ENCODE data around the gene MCOLN3. TPM values are rescaled to one million over a fixed set of nuclear protein-coding genes. Genes with fewer than 3 reads are reported as not detected.
A peak's percentile ranks its signal among the peaks of the same experiment; 100 is the strongest.

MCOLN3 gene
- total RNA-seq, 2 experiments from 2014 or later = 2.4 to 2.5 TPM

DNA sequence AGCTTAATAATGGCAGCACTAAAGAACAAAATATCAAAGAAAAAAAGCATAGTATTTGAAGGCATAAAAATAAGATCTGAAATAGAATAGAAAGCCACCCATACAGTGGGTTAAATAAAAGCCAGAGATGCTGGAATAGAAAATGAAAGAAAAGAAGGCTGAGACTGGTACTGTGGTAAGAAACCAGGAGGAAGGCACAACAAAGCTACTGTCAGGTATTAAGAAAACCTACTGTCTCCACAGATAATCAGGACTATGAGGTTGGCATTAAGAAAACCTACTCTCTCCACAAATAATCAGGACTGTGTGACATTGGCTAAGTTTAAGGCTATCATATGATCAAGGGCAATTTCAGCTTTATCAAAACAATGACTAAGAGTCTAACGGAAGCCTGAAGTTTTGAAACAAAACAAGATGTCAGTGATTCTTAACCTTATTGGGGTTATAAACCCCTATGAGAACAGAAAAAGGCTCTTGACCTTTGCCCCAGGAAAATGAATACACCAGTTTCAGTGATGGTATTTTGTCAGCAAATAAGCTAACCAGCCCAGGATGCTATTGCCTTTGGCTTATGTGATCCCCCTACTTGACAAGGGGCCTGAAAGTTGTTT is 75.8 kb downstream of the MCOLN3 start:
- Mint-ChIP-seq H3K9me3 (no peaks in the 10 kb centered on the region), H3K27ac (peak overlapping the region; percentile 93), H3K4me1 (peaks cover 72% of the 10 kb centered on the region), H3K4me3 (peak overlapping the region; percentile 43), H3K27me3 (no peaks in the 10 kb centered on the region), H3K36me3 (ENCODE audit: low read depth) (peaks cover 30% of the 10 kb centered on the region)
- ChIA-PET CTCF (interaction anchor here (0.7 to 2.6 kb wide), 9 partner anchors 12 to 287 kb away, joined by 3 to 17 read pairs (median 8); partner anchors contain the start of genes C1orf52 and MCOLN2), POLR2A (interaction anchor here (0.6 to 3.8 kb wide), 13 partner anchors 13 to 466 kb away, joined by 3 to 34 read pairs (median 5); partner anchors contain the start of genes BCL10, CTBS, GNG5 and MCOLN2)
- no peak for DNase-seq

DNA sequence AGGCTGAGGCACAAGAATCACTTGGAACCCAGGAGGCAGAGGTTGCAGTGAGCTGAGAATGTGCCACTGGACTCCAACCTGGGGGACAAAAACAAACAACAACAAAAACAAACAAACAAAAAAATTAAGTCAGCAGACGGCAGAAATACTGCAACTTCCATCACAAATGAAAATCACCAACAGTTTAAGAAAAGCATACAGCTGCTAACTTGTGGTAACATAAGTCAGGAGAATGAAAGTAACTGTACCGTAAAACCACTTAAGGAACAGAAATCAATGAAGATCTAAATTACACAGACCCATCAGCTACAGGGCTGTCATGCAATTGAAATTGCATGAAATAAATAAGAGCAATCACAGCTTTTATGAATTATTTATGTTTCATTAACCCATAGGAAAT is 76.3 kb downstream of the MCOLN3 start:
- peaks cover 69% of the 10 kb centered on the region for H3K4me1 Mint-ChIP-seq
- H3K4me3 Mint-ChIP-seq = peak overlapping the region; percentile 43

DNA sequence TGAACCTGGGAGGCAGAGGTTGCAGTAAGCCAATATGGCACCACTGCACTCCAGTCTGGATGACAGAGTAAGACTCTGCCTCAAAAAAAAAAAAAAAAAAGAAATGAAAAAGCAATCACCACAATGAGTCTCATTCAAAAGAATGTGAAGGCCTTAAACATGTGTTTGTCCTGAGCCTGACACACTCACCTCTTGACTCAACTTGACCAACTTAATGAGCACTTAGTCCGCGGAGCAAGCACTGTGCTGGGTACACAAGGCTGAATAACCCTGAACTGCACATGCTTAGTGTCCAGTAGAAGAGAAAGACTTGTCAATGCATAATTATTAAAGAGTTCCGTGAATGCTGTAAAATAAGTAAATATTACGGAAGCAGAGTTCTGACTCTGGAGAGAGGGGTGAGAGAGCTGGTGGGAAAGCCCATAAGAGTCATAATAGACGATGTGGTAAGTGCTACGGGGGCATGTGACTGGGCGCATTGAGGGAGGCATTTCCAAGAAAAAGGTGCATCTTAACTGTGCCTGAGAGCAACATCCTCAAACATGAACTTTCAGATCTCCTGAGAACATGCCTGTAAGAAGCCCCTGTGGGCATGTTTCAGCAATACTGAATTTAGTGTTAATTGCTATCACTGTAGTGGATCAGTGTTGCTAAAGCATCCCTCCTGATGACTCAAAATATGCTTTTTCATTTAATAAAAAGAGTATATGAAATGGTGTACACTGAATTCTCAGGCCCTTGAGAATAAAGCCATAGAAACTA is 78.6 kb downstream of the MCOLN3 start:
- Mint-ChIP-seq H3K27me3 (no peaks in the 10 kb centered on the region), H3K9me3 (no peaks in the 10 kb centered on the region), H3K4me1 (peaks cover 55% of the 10 kb centered on the region), H3K4me3 (no peak overlapping the region), H3K36me3 (ENCODE audit: low read depth) (peaks cover 31% of the 10 kb centered on the region), H3K27ac (peak overlapping the region; percentile 65)
- CTCF ChIA-PET = interaction anchor here (0.7 to 0.9 kb wide), 2 partner anchors 25 to 288 kb away, joined by 3 read pairs; no protein-coding TSS in a partner anchor
- DNase-seq = peak; percentile 58
- POLR2A ChIA-PET = interaction anchor here (0.6 to 3.8 kb wide), 3 partner anchors 11 to 29 kb away, joined by 3 to 34 read pairs (median 4); partner anchors contain the start of gene MCOLN2

More for the DNA sequence above, 76.3 kb downstream of the MCOLN3 start:
- no peak for DNase-seq
- H3K36me3 Mint-ChIP-seq (ENCODE audit: low read depth) = peaks cover 25% of the 10 kb centered on the region
- CTCF ChIA-PET = interaction anchor here (0.6 to 2.6 kb wide), 11 partner anchors 12 to 288 kb away, joined by 3 to 17 read pairs (median 3); partner anchors contain the start of genes C1orf52 and MCOLN2
- H3K27ac Mint-ChIP-seq = peak overlapping the region; percentile 93
- no peaks in the 10 kb centered on the region for H3K27me3 Mint-ChIP-seq
- no peaks in the 10 kb centered on the region for H3K9me3 Mint-ChIP-seq
- POLR2A ChIA-PET = interaction anchor here (1.0 to 3.8 kb wide), 12 partner anchors 12 to 465 kb away, joined by 3 to 34 read pairs (median 5); partner anchors contain the start of genes BCL10, CTBS, GNG5 and MCOLN2

DNA sequence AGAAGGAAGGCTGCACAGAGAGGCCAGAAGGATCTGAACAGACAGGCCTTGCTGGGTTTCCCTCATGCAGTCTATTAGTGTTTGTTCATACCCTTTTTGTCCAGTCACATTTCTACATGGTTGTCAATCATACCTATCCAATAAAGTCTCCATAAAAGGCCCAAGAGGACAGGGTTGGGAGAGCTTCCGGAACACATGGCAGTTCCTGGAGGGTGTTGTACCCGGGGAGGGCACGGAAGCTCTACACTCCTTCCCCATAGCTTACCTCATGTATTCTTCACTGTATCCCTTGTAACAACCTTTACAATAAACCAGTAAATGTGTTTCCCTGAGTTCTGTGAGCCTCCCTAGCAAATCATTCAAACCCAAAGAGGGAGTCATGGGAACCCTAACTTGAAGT is 79.4 kb downstream of the MCOLN3 start:
- ChIA-PET CTCF (interaction anchor here (0.7 to 1.6 kb wide), 2 partner anchors 10 to 289 kb away, joined by 3 read pairs; no protein-coding TSS in a partner anchor), POLR2A (no interaction called here)
- no peak overlapping the region for H3K27ac Mint-ChIP-seq
- H3K36me3 Mint-ChIP-seq (ENCODE audit: low read depth) = peaks cover 32% of the 10 kb centered on the region
- no peak overlapping the region for H3K4me3 Mint-ChIP-seq
- DNase-seq = no peak
- H3K9me3 Mint-ChIP-seq = no peaks in the 10 kb centered on the region
- H3K27me3 Mint-ChIP-seq = no peaks in the 10 kb centered on the region
- H3K4me1 Mint-ChIP-seq = peaks cover 47% of the 10 kb centered on the region

DNA sequence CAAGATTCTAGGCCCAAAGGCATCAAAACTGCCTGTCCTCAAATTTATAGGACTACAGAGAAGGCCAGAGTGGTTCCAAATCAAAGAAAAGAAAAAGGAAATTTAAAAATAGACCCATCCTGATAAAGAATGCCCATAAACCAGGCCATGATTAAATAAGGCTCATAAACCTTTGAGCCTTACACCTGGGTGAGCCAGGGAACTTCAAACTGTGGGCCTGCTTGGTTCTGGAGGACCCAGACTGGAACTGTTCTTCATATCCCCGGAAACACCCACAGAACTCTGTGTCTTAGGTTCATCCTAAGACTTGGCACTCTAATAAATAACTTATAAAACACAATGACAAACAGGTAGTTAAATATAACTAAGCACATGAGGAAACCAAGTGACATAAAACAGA is 80.2 kb downstream of the MCOLN3 start:
- Mint-ChIP-seq H3K27ac (no peak overlapping the region), H3K4me1 (peaks cover 39% of the 10 kb centered on the region), H3K27me3 (peaks cover 2% of the 10 kb centered on the region), H3K9me3 (peaks cover 2% of the 10 kb centered on the region), H3K36me3 (ENCODE audit: low read depth) (peaks cover 39% of the 10 kb centered on the region), H3K4me3 (no peak overlapping the region)
- ChIA-PET CTCF (interaction anchor here (1.6 kb wide), 1 partner anchor 10 kb away, joined by 3 read pairs; no protein-coding TSS in a partner anchor), POLR2A (no interaction called here)
- no peak for DNase-seq

Other genes starting within 250 kb of the MCOLN3 start
- gene LPAR3, start 155.3 kb downstream of the MCOLN3 start, total RNA-seq = 1 to 10 TPM; 1.7 to 2.1 TPM
- gene MCOLN2, start 51.4 kb downstream of the MCOLN3 start, total RNA-seq = 10 to 100 TPM; 27.2 to 28.2 TPM
- gene SYDE2, start 152.5 kb upstream of the MCOLN3 start, total RNA-seq = under 1 TPM; 0.58 to 0.81 TPM
- gene C1orf52, start 211.2 kb upstream of the MCOLN3 start, total RNA-seq = 10 to 100 TPM; 21.4 to 22.6 TPM
- 10 to 100 TPM; 24.3 to 30.1 TPM for gene BCL10, start 228.1 kb upstream of the MCOLN3 start, total RNA-seq